Omental fat pad (tissue), 4 donors: Measurements from ENCODE around the gene LILRB1. TPM values are rescaled to one million over a fixed set of nuclear protein-coding genes. Genes with fewer than 3 reads are reported as not detected.
"Not testable (repeated sequence)": the region's sequence is repeated elsewhere in the genome, so short reads cannot be mapped to it uniquely, and the experiment has no call there.

ENCODE experiments used
- ATAC-seq: fragments of 150-250 bp; one replicate; pipeline ENCODE4 v1.9.1; 2016; ENCODE audit warnings: mild to moderate bottlenecking, moderate library complexity; ENCODE audit not compliant: low FRiP score
- DNase-seq: peaks from one replicate; pipeline ENCODE4 v3.0.0-alpha.2; 2019; ENCODE audit warnings: low spot score
- CTCF ChIP-seq, 3 donors: fragments of 450-650 bp; IDR thresholded peaks; one replicate each; pipeline ENCODE4 v1.5.1; 2016 to 2017; ENCODE audit warnings: antibody characterized with exemption in 3 of 3, mild to moderate bottlenecking in 3 of 3, moderate library complexity in 2 of 3
- total RNA-seq, 4 donors: library from RNA; depleted of rRNA; stranded (reverse); fragments of >200 nt; gene quantifications; one replicate each; pipeline ENCODE4 v1.1.0, GENCODE V29; 2016

The LILRB1 gene
- total RNA-seq: 10 to 100 TPM in 1 of 4 donors, 1 to 10 TPM in 3; 1.4 to 17.3 (median 6.1) TPM

- not testable (repeated sequence) for ATAC-seq, DNase-seq
These were observed at the start of gene LILRB1 for GRCh38 chr19:54630262-54630661. TSS of gene LILRB1 (plus strand) at chr19:54630484. CDS start at chr19:54631074, 590 bp downstream.

GRCh38 chr19:54586397-54586796, 43.9 kb upstream of the LILRB1 start:
- ATAC-seq (no peak), DNase-seq (no peak)
- TF ChIP-seq CTCF (IDR thresholded peaks at IDR 0.05): no peak

GRCh38 chr19:54587026-54587425, 43.3 kb upstream of the LILRB1 start:
- no peak for TF ChIP-seq CTCF (IDR thresholded peaks at IDR 0.05)
- DNase-seq (no peak), ATAC-seq (no peak)

GRCh38 chr19:54593445-54593844, 36.8 kb upstream of the LILRB1 start, which contains the start of gene LILRA1:
TSS of gene LILRA1 (plus strand) at chr19:54593632. CDS start at chr19:54594245, 613 bp downstream.
- ATAC-seq, DNase-seq: not testable (repeated sequence)

GRCh38 chr19:54593931-54594626, 36.2 kb upstream of the LILRB1 start:
- not testable (repeated sequence) for DNase-seq, ATAC-seq

- TF ChIP-seq CTCF (IDR thresholded peaks at IDR 0.05): no peak
- DNase-seq (no peak), ATAC-seq (no peak)
These were observed 35.5 kb upstream of the LILRB1 start for GRCh38 chr19:54594737-54595136.

- not testable (repeated sequence) for ATAC-seq, DNase-seq
These were observed 34.4 kb upstream of the LILRB1 start for GRCh38 chr19:54595680-54596436.

- DNase-seq (no peak), ATAC-seq (no peak)
These were observed 30.1 kb upstream of the LILRB1 start for GRCh38 chr19:54600212-54600611.

More at GRCh38 chr19:54600212-54600611, 30.1 kb upstream of the LILRB1 start:
- no peak for TF ChIP-seq CTCF (IDR thresholded peaks at IDR 0.05)
